ENCODE results near the gene CRABP1.

The CRABP1 gene

GRCh38 chr15:78391781-78392180, 51.6 kb downstream of the CRABP1 start:
- Histone ChIP-seq H3K9me3 (ENCODE audit: control insufficient read depth, insufficient read depth, low read depth, low read length) (no peaks in the 10 kb centered on the region), H3K4me1 (ENCODE audit: control insufficient read depth, insufficient read depth, low read length) (no peaks in the 10 kb centered on the region), H3K36me3 (ENCODE audit: control insufficient read depth in 2 of 2, insufficient read depth in 1 of 2, low read length in 2 of 2) (no peaks in the 10 kb centered on the region), H3K4me3 (ENCODE audit: low read depth, low read length) (no peak overlapping the region), H3K27ac (ENCODE audit: extremely low read depth, low read depth, low read length) (no peak overlapping the region)
- ChIA-PET POLR2A (no interaction called here), CTCF (no interaction called here)
- TF ChIP-seq ZSCAN30 (tag by site-specific recombination; IDR thresholded peaks at IDR 0.05) = no peak
- TF ChIP-seq ZNF792 (tag by site-specific recombination; IDR thresholded peaks at IDR 0.05) = no peak
- TF ChIP-seq, protein P1, sequence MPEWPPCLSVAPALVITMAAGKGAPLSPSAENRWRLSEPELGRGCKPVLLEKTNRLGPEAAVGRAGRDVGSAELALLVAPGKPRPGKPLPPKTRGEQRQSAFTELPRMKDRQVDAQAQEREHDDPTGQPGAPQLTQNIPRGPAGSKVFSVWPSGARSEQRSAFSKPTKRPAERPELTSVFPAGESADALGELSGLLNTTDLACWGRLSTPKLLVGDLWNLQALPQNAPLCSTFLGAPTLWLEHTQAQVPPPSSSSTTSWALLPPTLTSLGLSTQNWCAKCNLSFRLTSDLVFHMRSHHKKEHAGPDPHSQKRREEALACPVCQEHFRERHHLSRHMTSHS (tag by site-specific recombination; IDR thresholded peaks at IDR 0.05) = no peak
- no peak for TF ChIP-seq ZNF248 (tag by site-specific recombination; IDR thresholded peaks at IDR 0.05)
- TF ChIP-seq, protein P2, sequence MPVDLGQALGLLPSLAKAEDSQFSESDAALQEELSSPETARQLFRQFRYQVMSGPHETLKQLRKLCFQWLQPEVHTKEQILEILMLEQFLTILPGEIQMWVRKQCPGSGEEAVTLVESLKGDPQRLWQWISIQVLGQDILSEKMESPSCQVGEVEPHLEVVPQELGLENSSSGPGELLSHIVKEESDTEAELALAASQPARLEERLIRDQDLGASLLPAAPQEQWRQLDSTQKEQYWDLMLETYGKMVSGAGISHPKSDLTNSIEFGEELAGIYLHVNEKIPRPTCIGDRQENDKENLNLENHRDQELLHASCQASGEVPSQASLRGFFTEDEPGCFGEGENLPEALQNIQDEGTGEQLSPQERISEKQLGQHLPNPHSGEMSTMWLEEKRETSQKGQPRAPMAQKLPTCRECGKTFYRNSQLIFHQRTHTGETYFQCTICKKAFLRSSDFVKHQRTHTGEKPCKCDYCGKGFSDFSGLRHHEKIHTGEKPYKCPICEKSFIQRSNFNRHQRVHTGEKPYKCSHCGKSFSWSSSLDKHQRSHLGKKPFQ (tag by site-specific recombination; IDR thresholded peaks at IDR 0.05) = no peak
- no peak for TF ChIP-seq EGR2 (tag by site-specific recombination; IDR thresholded peaks at IDR 0.05; ENCODE audit: low read depth)
- TF ChIP-seq ZSCAN16 (tag by site-specific recombination; IDR thresholded peaks at IDR 0.05) = no peak
- TF ChIP-seq, protein P3, sequence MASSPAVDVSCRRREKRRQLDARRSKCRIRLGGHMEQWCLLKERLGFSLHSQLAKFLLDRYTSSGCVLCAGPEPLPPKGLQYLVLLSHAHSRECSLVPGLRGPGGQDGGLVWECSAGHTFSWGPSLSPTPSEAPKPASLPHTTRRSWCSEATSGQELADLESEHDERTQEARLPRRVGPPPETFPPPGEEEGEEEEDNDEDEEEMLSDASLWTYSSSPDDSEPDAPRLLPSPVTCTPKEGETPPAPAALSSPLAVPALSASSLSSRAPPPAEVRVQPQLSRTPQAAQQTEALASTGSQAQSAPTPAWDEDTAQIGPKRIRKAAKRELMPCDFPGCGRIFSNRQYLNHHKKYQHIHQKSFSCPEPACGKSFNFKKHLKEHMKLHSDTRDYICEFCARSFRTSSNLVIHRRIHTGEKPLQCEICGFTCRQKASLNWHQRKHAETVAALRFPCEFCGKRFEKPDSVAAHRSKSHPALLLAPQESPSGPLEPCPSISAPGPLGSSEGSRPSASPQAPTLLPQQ (tag by site-specific recombination; IDR thresholded peaks at IDR 0.05) = no peak
- TF ChIP-seq RBAK (tag by site-specific recombination; IDR thresholded peaks at IDR 0.05) = no peak
- TF ChIP-seq SP2 (tag by site-specific recombination; IDR thresholded peaks at IDR 0.05) = no peak
- no peak for TF ChIP-seq HIC1 (tag by site-specific recombination; IDR thresholded peaks at IDR 0.05)
- no peak for TF ChIP-seq ZNF660 (tag by site-specific recombination; IDR thresholded peaks at IDR 0.05)
- TF ChIP-seq, protein P4, sequence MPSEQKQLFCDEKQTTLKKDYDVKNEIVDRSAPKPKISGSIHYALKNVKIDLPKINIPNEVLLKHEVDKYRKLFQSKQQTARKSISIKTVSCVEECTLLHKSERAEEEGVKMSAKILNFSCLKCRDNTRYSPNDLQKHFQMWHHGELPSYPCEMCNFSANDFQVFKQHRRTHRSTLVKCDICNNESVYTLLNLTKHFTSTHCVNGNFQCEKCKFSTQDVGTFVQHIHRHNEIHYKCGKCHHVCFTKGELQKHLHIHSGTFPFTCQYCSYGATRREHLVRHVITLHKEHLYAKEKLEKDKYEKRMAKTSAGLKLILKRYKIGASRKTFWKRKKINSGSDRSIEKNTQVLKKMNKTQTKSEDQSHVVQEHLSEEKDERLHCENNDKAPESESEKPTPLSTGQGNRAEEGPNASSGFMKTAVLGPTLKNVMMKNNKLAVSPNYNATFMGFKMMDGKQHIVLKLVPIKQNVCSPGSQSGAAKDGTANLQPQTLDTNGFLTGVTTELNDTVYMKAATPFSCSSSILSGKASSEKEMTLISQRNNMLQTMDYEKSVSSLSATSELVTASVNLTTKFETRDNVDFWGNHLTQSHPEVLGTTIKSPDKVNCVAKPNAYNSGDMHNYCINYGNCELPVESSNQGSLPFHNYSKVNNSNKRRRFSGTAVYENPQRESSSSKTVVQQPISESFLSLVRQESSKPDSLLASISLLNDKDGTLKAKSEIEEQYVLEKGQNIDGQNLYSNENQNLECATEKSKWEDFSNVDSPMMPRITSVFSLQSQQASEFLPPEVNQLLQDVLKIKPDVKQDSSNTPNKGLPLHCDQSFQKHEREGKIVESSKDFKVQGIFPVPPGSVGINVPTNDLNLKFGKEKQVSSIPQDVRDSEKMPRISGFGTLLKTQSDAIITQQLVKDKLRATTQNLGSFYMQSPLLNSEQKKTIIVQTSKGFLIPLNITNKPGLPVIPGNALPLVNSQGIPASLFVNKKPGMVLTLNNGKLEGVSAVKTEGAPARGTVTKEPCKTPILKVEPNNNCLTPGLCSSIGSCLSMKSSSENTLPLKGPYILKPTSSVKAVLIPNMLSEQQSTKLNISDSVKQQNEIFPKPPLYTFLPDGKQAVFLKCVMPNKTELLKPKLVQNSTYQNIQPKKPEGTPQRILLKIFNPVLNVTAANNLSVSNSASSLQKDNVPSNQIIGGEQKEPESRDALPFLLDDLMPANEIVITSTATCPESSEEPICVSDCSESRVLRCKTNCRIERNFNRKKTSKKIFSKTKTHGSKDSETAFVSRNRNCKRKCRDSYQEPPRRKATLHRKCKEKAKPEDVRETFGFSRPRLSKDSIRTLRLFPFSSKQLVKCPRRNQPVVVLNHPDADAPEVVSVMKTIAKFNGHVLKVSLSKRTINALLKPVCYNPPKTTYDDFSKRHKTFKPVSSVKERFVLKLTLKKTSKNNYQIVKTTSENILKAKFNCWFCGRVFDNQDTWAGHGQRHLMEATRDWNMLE (tag by site-specific recombination; conservative IDR thresholded peaks at IDR 0.05; ENCODE audit: low read depth) = no peak

DNA sequence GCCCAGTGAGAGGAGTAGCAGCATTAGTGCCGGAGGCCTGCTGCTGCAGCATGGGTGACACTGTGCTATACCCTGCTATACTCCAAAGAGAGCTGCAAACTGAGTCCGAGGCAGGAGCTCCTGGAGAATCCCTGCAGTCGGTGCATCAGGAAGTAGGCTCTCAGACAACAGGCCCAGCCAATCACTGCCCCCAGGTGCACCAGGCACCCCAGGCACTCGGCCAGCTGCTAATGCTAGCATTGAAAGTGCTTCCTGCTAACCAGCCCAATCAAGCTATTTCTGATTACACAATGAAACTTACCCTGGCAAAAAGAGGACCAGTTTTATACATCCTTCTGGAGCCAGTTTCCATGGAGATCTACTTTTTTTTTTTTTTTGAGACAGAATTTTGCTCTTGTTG, 52.3 kb downstream of the CRABP1 start:
- H3K4me1 ChIP-seq (ENCODE audit: control insufficient read depth, insufficient read depth, low read length) = no peaks in the 10 kb centered on the region
- H3K4me3 ChIP-seq (ENCODE audit: low read depth, low read length) = no peak overlapping the region
- no peaks in the 10 kb centered on the region for H3K9me3 ChIP-seq (ENCODE audit: control insufficient read depth, insufficient read depth, low read depth, low read length)
- H3K27ac ChIP-seq (ENCODE audit: extremely low read depth, low read depth, low read length) = no peak overlapping the region
- CTCF ChIA-PET = interaction anchor here (0.6 to 0.7 kb wide), 3 partner anchors 10 to 233 kb away, joined by 3 to 5 read pairs (median 5); no protein-coding TSS in a partner anchor
- POLR2A ChIA-PET = interaction anchor here (1.0 kb wide), 1 partner anchor 93 kb away, joined by 3 read pairs; the partner anchor contains the start of gene SKIC8
- no peak for TF ChIP-seq BCL11B (tag by site-specific recombination; IDR thresholded peaks at IDR 0.05; ENCODE audit: low read depth)
- no peaks in the 10 kb centered on the region for H3K36me3 ChIP-seq (ENCODE audit: control insufficient read depth in 2 of 2, insufficient read depth in 1 of 2, low read length in 2 of 2)

Measured in HEK293 (cell line).